ENCODE measurements around the gene FOXRED2. TPM values are rescaled to one million over a fixed set of nuclear protein-coding genes. Genes with fewer than 3 reads are reported as not detected.
"Not testable (repeated sequence)": the region's sequence is repeated elsewhere in the genome, so short reads cannot be mapped to it uniquely, and the experiment has no call there.

FOXRED2 gene
- total RNA-seq, 3 donors from 2014 or later, result 28.0 to 38.0 (median 36.5) TPM

DNA sequence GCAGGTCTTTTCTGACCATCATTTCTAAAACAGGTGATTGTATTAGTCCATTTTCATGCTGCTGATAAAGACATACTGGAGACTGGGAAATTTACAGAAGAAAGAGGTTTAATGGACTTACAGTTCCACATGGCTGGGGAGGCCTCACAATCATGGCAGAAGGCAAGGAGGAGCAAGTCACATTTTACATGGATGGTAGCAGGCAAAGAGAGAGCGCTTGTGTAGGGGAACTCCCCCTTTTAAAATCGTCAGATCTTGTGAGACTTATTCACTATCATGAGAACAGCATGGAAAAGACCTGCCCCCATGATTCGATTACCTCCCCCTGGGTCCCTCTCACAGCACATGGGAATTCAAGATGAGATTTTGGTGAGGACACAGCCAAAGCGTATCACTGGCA is 26.5 kb upstream of the FOXRED2 start:
- H3K27me3 Mint-ChIP-seq (ENCODE audit: low read depth); H3K36me3 Mint-ChIP-seq (ENCODE audit: insufficient read depth); H3K9me3 Mint-ChIP-seq; ATAC-seq; H3K4me1 Mint-ChIP-seq (ENCODE audit: low read depth); H3K4me3 Mint-ChIP-seq; DNase-seq: not testable (repeated sequence)

DNA sequence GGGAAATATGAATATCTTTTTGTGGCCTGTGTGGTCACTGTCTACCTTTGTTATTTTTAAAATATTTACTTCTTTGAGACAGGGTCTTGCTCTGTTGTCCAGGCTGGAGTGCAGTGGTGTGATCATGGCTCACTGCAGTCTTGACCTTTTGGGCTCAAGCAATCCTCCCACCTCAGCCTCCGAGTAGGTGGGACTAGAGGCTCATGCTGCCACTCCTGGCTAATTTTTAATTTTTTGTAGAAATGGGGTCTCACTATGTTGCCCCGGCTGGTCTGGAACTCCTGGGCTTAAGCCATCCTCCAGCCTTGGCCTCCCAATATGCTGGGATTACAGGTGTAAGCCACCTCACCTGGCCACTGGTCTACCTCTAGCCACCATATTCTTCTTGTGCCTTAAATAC is 25.6 kb upstream of the FOXRED2 start:
- Mint-ChIP-seq H3K27me3 (ENCODE audit: low read depth) (no peaks in the 10 kb centered on the region), H3K9me3 (no peaks in the 10 kb centered on the region), H3K4me1 (ENCODE audit: low read depth) (peaks cover 5% of the 10 kb centered on the region), H3K36me3 (ENCODE audit: insufficient read depth) (no peaks in the 10 kb centered on the region), H3K4me3 (no peak overlapping the region)
- ATAC-seq (no peak), DNase-seq (no peak)

DNA sequence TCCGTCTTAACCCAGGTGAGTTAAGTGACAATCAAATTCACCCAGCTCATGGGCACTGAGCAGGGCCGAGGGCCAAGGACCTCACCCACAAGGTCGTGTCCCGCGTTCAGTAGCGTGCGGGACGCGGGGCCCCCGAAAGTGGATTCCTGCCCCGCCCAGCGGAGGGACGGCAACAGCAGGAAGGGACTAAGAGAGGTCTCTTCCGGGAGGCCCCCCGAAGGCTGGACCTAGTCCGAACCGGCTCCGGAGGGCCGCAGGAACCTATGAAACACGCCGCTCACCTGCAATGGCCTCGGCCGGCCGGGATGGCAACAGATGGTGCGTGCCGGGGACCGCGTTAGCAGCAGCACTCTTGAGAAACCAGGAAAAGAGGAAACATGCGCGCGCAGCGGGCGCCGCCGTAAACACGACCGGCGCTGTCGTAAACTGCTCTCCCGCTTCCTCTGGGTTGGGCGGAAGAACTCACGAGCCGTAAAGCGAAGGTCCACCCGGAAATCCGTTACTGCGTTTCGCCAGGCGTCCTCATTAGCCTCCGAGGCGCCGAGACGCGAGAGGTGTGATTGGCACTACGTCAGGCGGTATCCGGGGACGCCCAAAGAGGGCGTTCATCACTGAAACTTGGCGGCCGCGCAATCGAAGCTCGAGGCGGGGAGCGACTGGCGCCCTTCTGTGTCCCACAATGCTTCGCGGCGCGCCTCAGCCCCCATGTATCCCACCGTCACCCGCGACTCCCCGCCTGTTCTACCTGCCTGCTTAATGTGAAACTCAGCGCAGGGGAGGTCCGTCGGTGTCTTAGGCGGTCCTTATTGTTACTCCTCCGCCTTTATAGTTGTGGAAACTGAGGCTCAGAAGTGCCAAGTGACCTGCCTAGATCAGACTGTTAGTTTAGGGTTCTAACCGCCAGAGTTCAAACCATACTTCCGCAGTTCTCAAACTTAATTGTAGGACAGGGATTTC is 22.2 kb upstream of the FOXRED2 start, which contains the start of gene EIF3D:
Gene EIF3D (minus strand): TSS at position 372 of the 957 bp plus-strand sequence. CDS start 3,045 bp downstream, outside the sequence.
- ATAC-seq, result peak; percentile 94
- Mint-ChIP-seq H3K27me3 (ENCODE audit: low read depth) (no peaks in the 10 kb centered on the region), H3K4me1 (ENCODE audit: low read depth) (peaks cover 24% of the 10 kb centered on the region), H3K9me3 (no peaks in the 10 kb centered on the region), H3K4me3 (peak within 1 kb of the TSS; percentile 94), H3K36me3 (ENCODE audit: insufficient read depth) (peaks cover 30% of the 10 kb centered on the region)
- DNase-seq, result peak; percentile 96

- no peaks in the 10 kb centered on the region for H3K9me3 Mint-ChIP-seq
- DNase-seq, result no peak
- H3K4me1 Mint-ChIP-seq (ENCODE audit: low read depth), result peaks cover 24% of the 10 kb centered on the region
- no peaks in the 10 kb centered on the region for H3K27me3 Mint-ChIP-seq (ENCODE audit: low read depth)
- ATAC-seq, result peak; percentile 3 to 7
- H3K4me3 Mint-ChIP-seq, result peak overlapping the region; percentile 94
- peaks cover 37% of the 10 kb centered on the region for H3K36me3 Mint-ChIP-seq (ENCODE audit: insufficient read depth)
Measured at GRCh38 chr22:36528341-36528740, 21.5 kb upstream of the FOXRED2 start.

DNA sequence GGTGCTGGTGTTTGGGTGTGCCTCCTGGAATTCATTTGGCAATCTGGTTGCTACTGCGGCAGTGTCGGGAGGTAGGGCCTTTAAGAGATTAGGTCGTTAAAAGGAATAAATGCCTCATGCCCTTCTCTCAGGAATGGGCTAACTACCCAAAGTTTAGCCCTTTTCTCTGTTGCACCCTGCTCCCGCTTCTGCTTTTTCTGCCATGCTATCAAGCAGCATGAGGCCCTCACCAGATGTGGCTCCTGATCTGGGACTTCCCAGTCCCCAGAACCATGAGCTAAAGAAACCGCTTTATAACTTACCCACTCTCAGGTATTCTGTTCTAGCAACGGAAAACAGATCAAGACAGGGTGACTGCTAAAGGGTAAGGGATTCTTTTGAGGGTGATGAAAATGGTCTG is 15.8 kb upstream of the FOXRED2 start:
- ATAC-seq (no peak), DNase-seq (no peak)
- Mint-ChIP-seq H3K4me3 (no peak overlapping the region), H3K9me3 (no peaks in the 10 kb centered on the region), H3K36me3 (ENCODE audit: insufficient read depth) (peaks cover 64% of the 10 kb centered on the region), H3K4me1 (ENCODE audit: low read depth) (peaks cover 19% of the 10 kb centered on the region), H3K27me3 (ENCODE audit: low read depth) (no peaks in the 10 kb centered on the region)

DNA sequence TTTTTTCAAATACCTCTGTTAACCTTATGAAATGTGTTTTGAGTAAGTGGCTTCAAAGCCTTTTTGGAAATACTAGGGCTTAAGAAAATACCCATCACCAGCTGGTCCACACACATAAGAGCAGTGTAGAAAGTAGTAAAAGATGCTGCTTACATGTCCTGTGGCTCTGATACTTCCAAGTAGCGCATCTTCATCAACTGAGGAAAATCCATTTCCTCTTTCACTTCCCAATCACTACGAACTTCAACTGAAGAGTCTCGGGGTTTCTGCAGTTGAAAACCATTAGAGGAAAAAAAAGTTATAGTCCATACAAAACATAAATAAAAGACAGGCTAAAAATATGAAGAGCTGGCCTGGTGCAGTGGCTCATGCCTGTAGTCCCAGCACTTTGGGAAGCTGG is 13.6 kb upstream of the FOXRED2 start:
- DNase-seq, result no peak
- Mint-ChIP-seq H3K4me1 (ENCODE audit: low read depth) (peaks cover 3% of the 10 kb centered on the region), H3K36me3 (ENCODE audit: insufficient read depth) (peaks cover 67% of the 10 kb centered on the region), H3K27me3 (ENCODE audit: low read depth) (no peaks in the 10 kb centered on the region), H3K9me3 (no peaks in the 10 kb centered on the region), H3K4me3 (no peak overlapping the region)
- ATAC-seq, result no peak

- H3K4me3 Mint-ChIP-seq; H3K9me3 Mint-ChIP-seq; H3K27me3 Mint-ChIP-seq (ENCODE audit: low read depth); ATAC-seq; H3K4me1 Mint-ChIP-seq (ENCODE audit: low read depth); DNase-seq: not testable (repeated sequence)
- peaks cover 65% of the 10 kb centered on the region for H3K36me3 Mint-ChIP-seq (ENCODE audit: insufficient read depth)
Measured at GRCh38 chr22:36519906-36520305, 13.1 kb upstream of the FOXRED2 start.

DNA sequence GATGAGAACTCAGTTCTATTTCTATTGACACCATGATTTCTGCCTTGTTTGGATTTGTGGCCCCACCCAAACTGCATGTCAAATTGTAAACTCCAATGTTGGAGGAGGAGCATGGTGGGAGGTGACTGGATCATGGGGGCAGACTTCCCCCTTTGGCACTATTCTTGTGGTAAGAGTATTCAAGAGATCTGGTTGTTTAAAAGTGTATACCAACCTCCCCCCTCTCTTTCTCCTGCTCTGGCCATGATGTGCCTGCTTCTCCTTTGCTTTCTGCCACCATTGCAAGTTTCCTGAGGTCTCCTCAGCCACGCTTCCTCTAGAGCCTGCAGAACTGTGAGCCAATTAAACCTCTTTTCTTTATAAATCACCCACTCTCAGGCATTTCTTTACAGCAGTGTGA is 7.9 kb upstream of the FOXRED2 start:
- DNase-seq (no peak), ATAC-seq (no peak)
- no peaks in the 10 kb centered on the region for H3K27me3 Mint-ChIP-seq (ENCODE audit: low read depth)
- H3K9me3 Mint-ChIP-seq, result no peaks in the 10 kb centered on the region
- peaks cover 66% of the 10 kb centered on the region for H3K36me3 Mint-ChIP-seq (ENCODE audit: insufficient read depth)
- no peaks in the 10 kb centered on the region for H3K4me1 Mint-ChIP-seq (ENCODE audit: low read depth)
- H3K4me3 Mint-ChIP-seq, result no peak overlapping the region

DNA sequence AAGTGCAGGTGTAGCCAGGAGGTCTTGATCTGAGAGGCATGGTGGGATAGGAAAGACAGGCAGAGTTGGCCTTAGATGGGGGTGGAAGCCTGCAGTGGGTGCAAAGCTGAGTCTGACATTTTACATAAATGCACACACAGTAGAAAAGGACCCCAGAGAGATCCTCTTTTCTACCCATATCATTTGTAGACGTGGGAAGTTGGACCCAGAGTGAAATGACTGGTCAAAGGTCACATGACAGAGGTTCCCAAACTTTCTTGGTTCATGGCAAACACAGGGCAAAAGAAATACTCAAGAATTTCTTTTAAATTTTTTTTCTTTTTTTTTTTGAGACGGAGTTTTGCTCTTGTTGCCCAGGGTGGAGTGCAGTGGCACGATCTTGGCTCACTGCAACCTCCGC is 6.2 kb upstream of the FOXRED2 start:
- no peak for ATAC-seq
- Mint-ChIP-seq H3K27me3 (ENCODE audit: low read depth) (no peaks in the 10 kb centered on the region), H3K4me1 (ENCODE audit: low read depth) (no peaks in the 10 kb centered on the region)

DNA sequence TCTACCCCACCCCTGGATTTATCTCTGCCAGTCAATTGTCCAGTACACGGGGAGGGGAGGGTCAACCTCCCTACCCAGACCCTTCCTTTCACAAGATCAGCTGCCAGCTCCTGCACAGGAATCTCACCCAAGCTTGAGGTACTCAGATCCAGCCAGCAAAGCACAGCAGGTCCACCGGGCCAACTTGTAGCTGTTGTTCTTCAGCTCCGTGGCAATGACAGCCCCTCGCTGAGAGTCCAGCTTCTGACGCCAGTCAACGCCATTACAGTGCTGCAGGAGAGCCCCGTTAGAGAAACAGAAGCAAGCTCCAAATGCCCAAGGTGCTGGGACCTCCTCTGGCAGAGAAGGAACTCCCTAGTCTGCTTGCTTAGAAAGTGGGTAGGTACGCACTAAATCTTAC is 5.5 kb upstream of the FOXRED2 start:
- Mint-ChIP-seq H3K4me3 (no peak overlapping the region), H3K9me3 (no peaks in the 10 kb centered on the region), H3K4me1 (ENCODE audit: low read depth) (peaks cover 4% of the 10 kb centered on the region), H3K27me3 (ENCODE audit: low read depth) (no peaks in the 10 kb centered on the region), H3K36me3 (ENCODE audit: insufficient read depth) (peaks cover 54% of the 10 kb centered on the region)
- DNase-seq, result no peak
- no peak for ATAC-seq

More for the DNA sequence above, 6.2 kb upstream of the FOXRED2 start:
- no peaks in the 10 kb centered on the region for H3K9me3 Mint-ChIP-seq
- H3K36me3 Mint-ChIP-seq (ENCODE audit: insufficient read depth), result peaks cover 57% of the 10 kb centered on the region
- no peak for DNase-seq
- H3K4me3 Mint-ChIP-seq, result no peak overlapping the region

- ATAC-seq (no peak), DNase-seq (peak; percentile 24)
- Mint-ChIP-seq H3K36me3 (ENCODE audit: insufficient read depth) (peaks cover 44% of the 10 kb centered on the region), H3K9me3 (no peaks in the 10 kb centered on the region), H3K27me3 (ENCODE audit: low read depth) (no peaks in the 10 kb centered on the region), H3K4me1 (ENCODE audit: low read depth) (peaks cover 7% of the 10 kb centered on the region), H3K4me3 (no peak overlapping the region)
Measured at GRCh38 chr22:36510966-36511881, 4.4 kb upstream of the FOXRED2 start.

DNA sequence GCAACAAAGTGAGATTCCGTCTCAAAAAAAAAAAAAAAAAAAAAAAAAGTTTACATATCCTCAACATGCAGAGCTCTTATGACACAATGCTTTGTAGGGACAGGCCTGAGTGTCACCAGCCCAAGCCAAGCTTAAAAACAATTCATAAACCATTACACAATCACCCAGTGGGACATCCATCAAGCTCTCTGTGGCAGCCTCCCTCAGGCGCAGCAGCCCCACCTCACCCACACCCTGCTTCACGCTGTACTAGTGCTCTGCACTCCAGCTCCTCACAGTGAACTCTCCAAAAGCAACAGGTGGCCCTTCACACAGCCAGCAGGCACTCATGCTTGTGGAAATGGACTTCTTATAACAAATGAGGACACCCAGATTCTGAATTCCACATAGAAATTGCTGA is 3.5 kb upstream of the FOXRED2 start:
- H3K27me3 Mint-ChIP-seq (ENCODE audit: low read depth), result no peaks in the 10 kb centered on the region
- H3K9me3 Mint-ChIP-seq, result no peaks in the 10 kb centered on the region
- H3K4me1 Mint-ChIP-seq (ENCODE audit: low read depth), result peaks cover 7% of the 10 kb centered on the region
- H3K36me3 Mint-ChIP-seq (ENCODE audit: insufficient read depth), result peaks cover 36% of the 10 kb centered on the region
- no peak for ATAC-seq
- H3K4me3 Mint-ChIP-seq, result no peak overlapping the region
- no peak for DNase-seq

DNA sequence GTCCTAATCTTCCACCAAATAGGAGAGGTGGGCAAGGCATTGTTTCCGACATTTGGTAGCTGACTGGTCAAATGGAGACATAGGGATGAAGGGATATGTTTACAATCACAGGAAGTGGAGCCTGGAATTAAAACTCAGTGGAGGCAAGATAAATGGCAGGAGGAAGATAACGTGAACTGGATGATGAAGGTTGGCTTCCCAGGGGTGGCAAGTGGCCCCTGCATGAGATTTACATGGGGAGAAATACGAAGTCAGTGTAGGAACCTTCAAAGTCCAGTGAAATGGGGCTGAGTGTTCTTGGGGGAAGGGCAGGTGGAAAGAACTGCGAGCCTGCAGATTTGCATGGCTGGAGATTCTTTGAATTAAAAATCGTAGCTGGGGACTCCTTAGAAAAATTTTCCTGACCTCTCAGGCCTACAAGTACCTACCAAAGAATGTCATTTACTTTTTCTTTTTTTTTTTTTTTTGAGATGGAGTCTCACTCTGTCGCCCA is 724 bp upstream of the FOXRED2 start:
- peaks cover 22% of the 10 kb centered on the region for H3K36me3 Mint-ChIP-seq (ENCODE audit: insufficient read depth)
- no peak for ATAC-seq

DNA sequence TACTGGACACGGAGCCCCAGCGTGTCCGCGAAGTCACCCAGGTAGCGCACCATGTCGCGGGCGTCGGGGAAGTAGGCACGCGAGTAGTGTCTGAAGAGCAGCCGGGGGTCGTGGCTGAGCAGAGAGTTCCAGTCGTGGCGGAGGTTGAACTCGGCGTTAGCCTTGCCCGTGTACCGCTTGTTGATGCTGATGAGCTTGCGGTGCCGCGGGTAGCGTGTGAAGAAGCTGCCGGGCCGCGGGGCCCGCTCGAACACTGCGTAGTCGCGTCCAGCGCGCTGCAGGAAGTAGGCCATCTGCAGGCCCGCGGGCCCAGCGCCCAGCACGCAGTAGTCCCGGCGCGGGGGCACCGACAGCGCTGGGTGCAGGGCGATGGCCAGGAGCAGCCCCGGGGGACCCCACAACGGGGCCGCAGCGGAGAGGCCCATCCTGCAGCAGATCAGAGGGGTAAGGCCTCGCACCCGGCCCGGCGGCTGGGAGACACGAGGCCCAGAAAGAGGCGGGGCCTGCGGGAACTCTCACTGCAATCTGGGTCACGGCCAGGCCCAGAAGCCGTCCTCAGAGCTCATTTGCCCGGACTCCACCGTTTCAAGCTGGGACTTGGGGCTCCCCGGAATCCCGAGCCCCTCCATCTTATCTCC is 723 bp downstream of the FOXRED2 start:
- DNase-seq (no peak), ATAC-seq (no peak)
- no peaks in the 10 kb centered on the region for H3K9me3 Mint-ChIP-seq
- H3K36me3 Mint-ChIP-seq (ENCODE audit: insufficient read depth), result peaks cover 11% of the 10 kb centered on the region
- H3K27me3 Mint-ChIP-seq (ENCODE audit: low read depth), result no peaks in the 10 kb centered on the region
- H3K4me3 Mint-ChIP-seq, result peak overlapping the region; percentile 76
- H3K4me1 Mint-ChIP-seq (ENCODE audit: low read depth), result peaks cover 7% of the 10 kb centered on the region

More for the DNA sequence above, 724 bp upstream of the FOXRED2 start:
- no peak for DNase-seq
- H3K27me3 Mint-ChIP-seq (ENCODE audit: low read depth), result no peaks in the 10 kb centered on the region
- H3K4me1 Mint-ChIP-seq (ENCODE audit: low read depth), result peaks cover 7% of the 10 kb centered on the region
- no peaks in the 10 kb centered on the region for H3K9me3 Mint-ChIP-seq
- H3K4me3 Mint-ChIP-seq, result peak overlapping the region; percentile 76
